Measurements from ENCODE around the gene MDM1.
A peak's percentile ranks its signal among the peaks of the same experiment; 100 is the strongest.

Gene MDM1

GRCh38 chr12:68331869-68332727, at the start of gene MDM1:
MDM1 (minus strand) TSS chr12:68332362; CDS start chr12:68332245, 117 bp downstream.
- DNase-seq: peak; percentile 85 to 90 (median 87)

GRCh38 chr12:68381476-68382219, 49.5 kb upstream of the MDM1 start:
- DNase-seq: no peak

GRCh38 chr12:68378872-68379606, 46.9 kb upstream of the MDM1 start:
- no peak for DNase-seq

GRCh38 chr12:68377881-68378280, 45.7 kb upstream of the MDM1 start:
- no peak for DNase-seq

GRCh38 chr12:68376901-68377300, 44.7 kb upstream of the MDM1 start:
- DNase-seq: no peak

GRCh38 chr12:68375756-68376695, 43.9 kb upstream of the MDM1 start:
- DNase-seq: no peak

- DNase-seq: peak in 3 of 4 experiments; percentile 24 to 34 (median 33)
Measured at GRCh38 chr12:68374307-68374982, 42.3 kb upstream of the MDM1 start.

- no peak for DNase-seq
Measured at GRCh38 chr12:68370667-68371066, 38.5 kb upstream of the MDM1 start.

- no peak for DNase-seq
Measured at GRCh38 chr12:68370006-68370590, 37.9 kb upstream of the MDM1 start.

- no peak for DNase-seq
Measured at GRCh38 chr12:68368327-68368726, 36.2 kb upstream of the MDM1 start.

GRCh38 chr12:68367903-68368302, 35.7 kb upstream of the MDM1 start:
- DNase-seq: no peak

GRCh38 chr12:68367116-68367515, 35.0 kb upstream of the MDM1 start:
- no peak for DNase-seq

- peak; percentile 25 to 55 (median 40) for DNase-seq
Measured at GRCh38 chr12:68364893-68365725, 32.9 kb upstream of the MDM1 start.

- no peak for DNase-seq
Measured at GRCh38 chr12:68364328-68364727, 32.2 kb upstream of the MDM1 start.

- no peak for DNase-seq
Measured at GRCh38 chr12:68361953-68362352, 29.8 kb upstream of the MDM1 start.

GRCh38 chr12:68359674-68360073, 27.5 kb upstream of the MDM1 start:
- DNase-seq: no peak

- DNase-seq: peak in 3 of 4 experiments; percentile 10 to 42 (median 15)
Measured at GRCh38 chr12:68358532-68359485, 26.6 kb upstream of the MDM1 start.

- DNase-seq: no peak
Measured at GRCh38 chr12:68356986-68357385, 24.8 kb upstream of the MDM1 start.

Measured in activated CD4-positive, CD25-positive, alpha-beta regulatory T cell (primary cell).